Measurements from ENCODE around the gene FHL2.

The FHL2 gene

DNA sequence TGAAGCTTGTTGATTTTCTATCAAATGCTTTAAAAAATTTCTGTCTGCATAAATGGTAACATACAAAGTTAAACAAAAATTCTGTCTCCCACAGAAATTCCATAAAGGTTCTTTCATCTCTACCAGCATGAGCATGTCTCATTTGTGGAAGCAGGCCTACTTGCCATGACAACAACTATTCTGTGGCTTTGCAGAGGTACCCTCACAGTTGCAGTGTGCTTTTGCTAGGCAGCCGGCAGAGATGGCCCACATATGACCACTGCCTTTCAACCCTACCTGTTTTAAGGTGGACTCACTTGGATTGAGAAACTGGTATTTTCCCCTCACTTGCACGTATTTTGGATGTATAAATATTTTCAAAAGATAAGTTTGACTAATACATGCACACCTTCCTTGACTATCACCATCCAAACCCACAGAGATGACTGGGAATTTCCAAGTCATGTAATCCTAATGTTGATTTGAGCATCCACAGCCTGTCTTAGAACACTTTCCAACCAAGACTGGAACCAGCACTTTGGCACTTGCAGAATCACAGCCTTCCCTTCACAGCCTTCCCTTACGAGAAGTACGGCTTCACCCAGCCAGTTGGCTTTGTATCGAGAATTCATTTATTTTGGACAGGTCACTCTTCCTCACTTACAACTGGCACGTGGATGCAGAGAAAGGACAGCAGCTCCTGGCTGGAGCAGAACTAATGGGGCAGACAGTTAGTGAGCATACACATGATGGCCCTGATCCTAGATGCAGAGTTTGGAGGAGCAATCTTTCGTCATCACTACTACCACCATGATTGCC lies 9.3 kb upstream of the FHL2 start:
- no peaks in the 10 kb centered on the region for H3K36me3 ChIP-seq (ENCODE audit: control insufficient read depth in 2 of 2, insufficient read depth in 2 of 2, low read length in 2 of 2)
- no peaks in the 10 kb centered on the region for H3K9me3 ChIP-seq (ENCODE audit: control insufficient read depth in 2 of 2, low read length in 2 of 2)
- no peaks in the 10 kb centered on the region for H3K27me3 ChIP-seq (ENCODE audit: control insufficient read depth in 1 of 2, insufficient read depth in 2 of 2, low read length in 2 of 2)
- no peak overlapping the region for H3K9ac ChIP-seq (ENCODE audit: low read length in 2 of 2)
- H3K27ac ChIP-seq (ENCODE audit: low read length), result no peak overlapping the region
- H3K4me1 ChIP-seq (ENCODE audit: control insufficient read depth, insufficient read depth, low read length), result peaks cover 29% of the 10 kb centered on the region
- no peak overlapping the region for H3K4me3 ChIP-seq (ENCODE audit: low read length in 2 of 2)

DNA sequence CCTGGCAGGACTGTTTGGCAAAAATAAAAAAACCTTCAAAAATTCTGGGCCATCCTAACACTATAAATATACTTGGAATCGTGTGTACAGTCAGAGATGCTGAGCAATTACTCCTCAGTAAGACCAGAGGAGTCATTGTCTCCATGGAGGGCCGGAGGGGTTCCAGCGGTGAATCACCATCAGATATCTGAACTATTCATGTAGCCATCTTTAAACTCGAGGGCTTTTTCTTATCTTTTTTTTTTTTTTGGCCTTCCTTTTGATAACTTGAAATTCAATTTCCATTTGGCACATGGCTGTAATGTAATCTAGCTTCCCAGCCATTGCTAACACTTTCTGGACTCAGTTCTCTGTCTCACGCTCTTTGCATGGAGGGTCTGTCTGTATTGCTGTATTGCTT lies 7.4 kb upstream of the FHL2 start:
- Histone ChIP-seq H3K27me3 (ENCODE audit: control insufficient read depth in 1 of 2, insufficient read depth in 2 of 2, low read length in 2 of 2) (no peaks in the 10 kb centered on the region), H3K36me3 (ENCODE audit: control insufficient read depth in 2 of 2, insufficient read depth in 2 of 2, low read length in 2 of 2) (no peaks in the 10 kb centered on the region), H3K9me3 (ENCODE audit: control insufficient read depth in 2 of 2, low read length in 2 of 2) (no peaks in the 10 kb centered on the region), H3K27ac (ENCODE audit: low read length) (no peak overlapping the region), H3K9ac (ENCODE audit: low read length in 2 of 2) (no peak overlapping the region), H3K4me3 (ENCODE audit: low read length in 2 of 2) (no peak overlapping the region), H3K4me1 (ENCODE audit: control insufficient read depth, insufficient read depth, low read length) (peaks cover 29% of the 10 kb centered on the region)

DNA sequence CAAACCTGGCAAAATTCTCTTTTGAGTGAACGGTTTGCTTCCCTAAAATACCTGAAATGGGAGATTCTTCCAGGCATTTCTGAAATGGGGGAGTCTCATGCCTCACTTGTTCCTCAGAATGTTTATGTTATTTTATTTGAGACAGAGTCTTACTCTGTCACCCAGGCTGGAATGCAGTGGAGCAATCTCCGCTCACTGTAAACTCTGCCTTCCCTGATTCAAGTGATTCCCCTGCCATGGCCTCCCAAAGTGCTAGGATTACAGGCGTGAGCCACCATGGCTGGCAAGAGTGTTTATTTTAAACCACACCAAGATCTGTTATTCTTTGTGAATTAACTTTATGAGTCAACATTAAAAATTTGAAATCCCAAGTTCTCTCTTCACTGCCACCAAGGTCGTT lies 6.4 kb upstream of the FHL2 start:
- Histone ChIP-seq H3K27me3 (ENCODE audit: control insufficient read depth in 1 of 2, insufficient read depth in 2 of 2, low read length in 2 of 2) (no peaks in the 10 kb centered on the region), H3K27ac (ENCODE audit: low read length) (no peak overlapping the region), H3K9me3 (ENCODE audit: control insufficient read depth in 2 of 2, low read length in 2 of 2) (no peaks in the 10 kb centered on the region), H3K4me1 (ENCODE audit: control insufficient read depth, insufficient read depth, low read length) (peaks cover 22% of the 10 kb centered on the region), H3K4me3 (ENCODE audit: low read length in 2 of 2) (no peak overlapping the region), H3K9ac (ENCODE audit: low read length in 2 of 2) (no peak overlapping the region), H3K36me3 (ENCODE audit: control insufficient read depth in 2 of 2, insufficient read depth in 2 of 2, low read length in 2 of 2) (no peaks in the 10 kb centered on the region)

DNA sequence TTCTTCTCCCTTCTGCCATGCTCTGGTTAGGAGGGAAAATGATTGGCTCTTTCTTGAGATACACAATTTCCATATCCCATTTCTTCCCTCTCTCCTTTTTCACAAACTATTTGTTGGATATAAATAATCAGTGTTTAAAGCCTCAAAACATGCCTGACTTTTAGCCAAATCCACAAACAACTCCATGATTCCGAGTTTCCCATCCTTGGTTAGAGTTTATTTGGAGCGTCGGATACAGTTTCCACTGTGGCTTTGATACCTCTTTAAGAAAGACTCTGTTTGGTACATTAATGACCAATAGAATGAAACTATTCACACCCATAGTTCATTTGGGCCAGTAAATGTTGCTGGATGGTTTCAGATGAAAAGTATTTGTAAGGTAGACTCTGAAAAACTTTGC lies 5.9 kb upstream of the FHL2 start:
- Histone ChIP-seq H3K36me3 (ENCODE audit: control insufficient read depth in 2 of 2, insufficient read depth in 2 of 2, low read length in 2 of 2) (no peaks in the 10 kb centered on the region), H3K9ac (ENCODE audit: low read length in 2 of 2) (no peak overlapping the region), H3K27ac (ENCODE audit: low read length) (no peak overlapping the region), H3K4me3 (ENCODE audit: low read length in 2 of 2) (no peak overlapping the region), H3K4me1 (ENCODE audit: control insufficient read depth, insufficient read depth, low read length) (peaks cover 16% of the 10 kb centered on the region), H3K9me3 (ENCODE audit: control insufficient read depth in 2 of 2, low read length in 2 of 2) (no peaks in the 10 kb centered on the region), H3K27me3 (ENCODE audit: control insufficient read depth in 1 of 2, insufficient read depth in 2 of 2, low read length in 2 of 2) (no peaks in the 10 kb centered on the region)

DNA sequence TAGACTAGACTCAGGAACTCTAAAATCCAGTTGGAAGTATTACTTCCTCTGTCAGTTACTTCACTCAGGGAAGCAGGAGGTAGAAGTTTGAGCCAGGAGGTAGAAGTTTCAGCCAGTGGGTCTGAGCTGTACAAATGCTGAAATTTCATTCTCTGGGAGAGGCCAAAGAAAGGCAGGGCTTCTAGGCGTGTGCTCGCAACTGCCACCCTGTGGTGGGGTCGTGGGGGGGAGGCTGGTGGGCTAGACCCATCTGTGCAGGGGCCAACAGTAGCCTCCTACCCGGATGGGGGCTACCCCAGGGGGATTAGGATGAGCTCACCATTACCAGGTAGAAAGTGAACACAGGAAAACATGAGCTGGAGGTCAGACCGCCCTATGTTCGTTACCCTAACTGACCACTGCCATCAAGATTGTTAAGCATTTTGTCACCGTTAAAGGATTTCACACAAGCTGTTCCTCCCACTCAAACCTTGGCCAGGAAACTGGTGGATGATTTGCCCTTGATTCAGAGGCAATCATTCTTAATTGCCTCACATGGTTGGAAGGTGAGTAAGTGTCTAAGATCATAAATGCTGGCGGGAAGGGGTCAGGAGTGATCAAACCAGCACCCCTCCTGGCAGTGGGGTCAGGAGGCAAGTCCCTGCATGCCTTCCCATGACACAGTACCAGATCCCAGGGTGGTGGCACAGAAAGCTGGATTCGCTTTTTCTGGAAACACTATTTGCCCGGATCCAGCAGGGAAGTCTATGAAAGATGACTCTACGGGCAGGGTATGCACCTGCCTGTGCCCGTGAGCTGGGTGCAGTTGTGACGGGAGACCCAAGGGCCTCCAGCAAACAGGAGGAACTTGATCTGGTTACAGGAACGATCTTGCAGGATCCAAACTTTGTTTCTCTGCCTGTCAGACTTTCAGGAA lies 5.2 kb upstream of the FHL2 start:
- Histone ChIP-seq H3K4me3 (ENCODE audit: low read length in 2 of 2) (no peak overlapping the region), H3K9me3 (ENCODE audit: control insufficient read depth in 2 of 2, low read length in 2 of 2) (no peaks in the 10 kb centered on the region), H3K27ac (ENCODE audit: low read length) (no peak overlapping the region), H3K27me3 (ENCODE audit: control insufficient read depth in 1 of 2, insufficient read depth in 2 of 2, low read length in 2 of 2) (no peaks in the 10 kb centered on the region), H3K36me3 (ENCODE audit: control insufficient read depth in 2 of 2, insufficient read depth in 2 of 2, low read length in 2 of 2) (no peaks in the 10 kb centered on the region), H3K4me1 (ENCODE audit: control insufficient read depth, insufficient read depth, low read length) (peaks cover 10% of the 10 kb centered on the region), H3K9ac (ENCODE audit: low read length in 2 of 2) (no peak overlapping the region)

DNA sequence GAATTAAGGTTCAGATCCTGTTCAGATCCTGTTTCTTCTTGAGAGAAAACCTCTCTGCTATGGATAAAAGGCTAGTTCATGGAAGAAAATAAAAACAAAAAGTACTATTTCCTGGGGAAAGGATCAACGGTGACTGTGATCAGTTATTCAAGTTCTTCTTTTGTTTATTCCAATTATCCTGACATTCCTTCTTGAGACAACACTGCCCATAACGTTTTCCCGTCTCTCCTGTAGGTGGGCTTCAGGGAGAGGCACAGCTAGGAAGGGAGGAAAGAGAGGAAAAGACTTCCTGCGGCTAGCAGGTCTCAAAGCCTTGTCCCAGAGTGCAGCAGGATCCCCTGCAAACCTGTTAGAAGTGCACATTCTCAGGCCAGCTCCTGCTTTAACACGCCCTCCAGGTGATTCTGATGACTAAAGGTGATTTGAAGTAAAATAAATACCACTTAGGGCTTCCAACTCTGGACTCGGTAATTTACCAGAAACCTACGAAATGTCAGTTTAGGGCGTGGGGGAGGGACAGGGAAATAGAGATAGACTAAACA lies 4.5 kb upstream of the FHL2 start:
- no peaks in the 10 kb centered on the region for H3K36me3 ChIP-seq (ENCODE audit: control insufficient read depth in 2 of 2, insufficient read depth in 2 of 2, low read length in 2 of 2)
- H3K27me3 ChIP-seq (ENCODE audit: control insufficient read depth in 1 of 2, insufficient read depth in 2 of 2, low read length in 2 of 2), result no peaks in the 10 kb centered on the region
- no peak overlapping the region for H3K9ac ChIP-seq (ENCODE audit: low read length in 2 of 2)
- H3K4me3 ChIP-seq (ENCODE audit: low read length in 2 of 2), result no peak overlapping the region
- H3K4me1 ChIP-seq (ENCODE audit: control insufficient read depth, insufficient read depth, low read length), result peaks cover 7% of the 10 kb centered on the region
- H3K9me3 ChIP-seq (ENCODE audit: control insufficient read depth in 2 of 2, low read length in 2 of 2), result no peaks in the 10 kb centered on the region
- no peak overlapping the region for H3K27ac ChIP-seq (ENCODE audit: low read length)

DNA sequence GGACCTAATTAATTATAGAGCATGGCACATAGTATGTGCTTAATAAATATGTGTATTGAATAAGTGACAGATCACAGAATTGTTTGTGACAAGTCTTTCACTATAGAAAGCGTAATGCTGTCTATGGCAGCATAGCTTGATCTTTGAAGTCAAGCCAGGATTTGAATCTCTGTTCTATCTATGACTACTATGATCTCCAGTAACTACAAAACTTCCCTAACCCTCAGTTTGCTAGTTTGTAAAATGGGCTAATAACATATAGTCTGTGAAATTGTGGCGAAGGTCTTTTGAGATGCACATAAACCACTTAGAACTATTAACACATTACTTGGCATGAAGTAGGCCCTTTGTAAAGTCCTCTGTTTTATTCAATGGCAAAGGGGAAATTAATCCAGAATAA lies 4.0 kb upstream of the FHL2 start:
- Histone ChIP-seq H3K27me3 (ENCODE audit: control insufficient read depth in 1 of 2, insufficient read depth in 2 of 2, low read length in 2 of 2) (no peaks in the 10 kb centered on the region), H3K9me3 (ENCODE audit: control insufficient read depth in 2 of 2, low read length in 2 of 2) (no peaks in the 10 kb centered on the region), H3K36me3 (ENCODE audit: control insufficient read depth in 2 of 2, insufficient read depth in 2 of 2, low read length in 2 of 2) (no peaks in the 10 kb centered on the region), H3K27ac (ENCODE audit: low read length) (no peak overlapping the region), H3K4me3 (ENCODE audit: low read length in 2 of 2) (no peak overlapping the region), H3K9ac (ENCODE audit: low read length in 2 of 2) (no peak overlapping the region), H3K4me1 (ENCODE audit: control insufficient read depth, insufficient read depth, low read length) (peaks cover 7% of the 10 kb centered on the region)

DNA sequence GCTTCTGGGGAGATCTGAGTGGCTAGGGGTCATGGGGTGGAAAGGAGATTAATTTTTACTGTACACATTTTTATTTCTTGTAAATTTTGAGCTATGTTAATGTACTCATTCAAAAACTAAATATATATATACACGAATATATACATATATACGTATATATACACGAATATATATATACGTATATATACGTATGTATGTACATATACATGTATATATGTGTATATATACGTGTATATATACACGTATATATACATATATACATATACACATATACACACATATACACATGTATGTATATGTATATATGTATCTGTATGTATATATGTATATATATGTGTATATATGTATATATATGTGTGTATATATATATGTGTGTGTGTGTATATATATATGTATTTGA lies 3.0 kb upstream of the FHL2 start:
- no peak overlapping the region for H3K4me3 ChIP-seq (ENCODE audit: low read length in 2 of 2)
- no peaks in the 10 kb centered on the region for H3K9me3 ChIP-seq (ENCODE audit: control insufficient read depth in 2 of 2, low read length in 2 of 2)
- H3K27ac ChIP-seq (ENCODE audit: low read length), result no peak overlapping the region
- no peak overlapping the region for H3K9ac ChIP-seq (ENCODE audit: low read length in 2 of 2)
- peaks cover 7% of the 10 kb centered on the region for H3K4me1 ChIP-seq (ENCODE audit: control insufficient read depth, insufficient read depth, low read length)
- no peaks in the 10 kb centered on the region for H3K36me3 ChIP-seq (ENCODE audit: control insufficient read depth in 2 of 2, insufficient read depth in 2 of 2, low read length in 2 of 2)
- no peaks in the 10 kb centered on the region for H3K27me3 ChIP-seq (ENCODE audit: control insufficient read depth in 1 of 2, insufficient read depth in 2 of 2, low read length in 2 of 2)

DNA sequence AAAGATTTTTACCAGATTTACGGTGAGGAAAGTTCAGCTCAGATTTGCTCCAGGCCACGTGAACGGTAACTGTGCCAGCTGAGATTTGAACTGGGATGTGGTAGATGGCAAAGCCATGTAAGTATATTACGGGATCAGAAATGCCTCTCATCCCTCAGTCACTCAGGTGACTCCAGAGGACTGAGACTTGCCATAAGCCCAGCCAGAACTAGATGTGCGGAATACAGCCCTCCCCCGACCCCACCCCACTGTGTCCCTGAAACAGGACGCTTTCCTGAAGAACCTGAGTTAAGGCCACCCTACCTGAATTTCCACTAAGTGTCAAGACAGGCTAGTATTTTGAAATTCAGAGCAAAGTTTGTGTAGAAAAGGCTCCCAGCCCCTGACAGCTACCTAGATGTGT lies 1.3 kb upstream of the FHL2 start:
- Histone ChIP-seq H3K27ac (ENCODE audit: low read length) (no peak overlapping the region), H3K4me3 (ENCODE audit: low read length in 2 of 2) (no peak overlapping the region), H3K9ac (ENCODE audit: low read length in 2 of 2) (no peak overlapping the region), H3K27me3 (ENCODE audit: control insufficient read depth in 1 of 2, insufficient read depth in 2 of 2, low read length in 2 of 2) (peaks cover 0 to 2% of the 10 kb centered on the region in 2 donors), H3K9me3 (ENCODE audit: control insufficient read depth in 2 of 2, low read length in 2 of 2) (no peaks in the 10 kb centered on the region), H3K36me3 (ENCODE audit: control insufficient read depth in 2 of 2, insufficient read depth in 2 of 2, low read length in 2 of 2) (peaks cover 2 to 5% of the 10 kb centered on the region in 2 donors), H3K4me1 (ENCODE audit: control insufficient read depth, insufficient read depth, low read length) (peaks cover 19% of the 10 kb centered on the region)

DNA sequence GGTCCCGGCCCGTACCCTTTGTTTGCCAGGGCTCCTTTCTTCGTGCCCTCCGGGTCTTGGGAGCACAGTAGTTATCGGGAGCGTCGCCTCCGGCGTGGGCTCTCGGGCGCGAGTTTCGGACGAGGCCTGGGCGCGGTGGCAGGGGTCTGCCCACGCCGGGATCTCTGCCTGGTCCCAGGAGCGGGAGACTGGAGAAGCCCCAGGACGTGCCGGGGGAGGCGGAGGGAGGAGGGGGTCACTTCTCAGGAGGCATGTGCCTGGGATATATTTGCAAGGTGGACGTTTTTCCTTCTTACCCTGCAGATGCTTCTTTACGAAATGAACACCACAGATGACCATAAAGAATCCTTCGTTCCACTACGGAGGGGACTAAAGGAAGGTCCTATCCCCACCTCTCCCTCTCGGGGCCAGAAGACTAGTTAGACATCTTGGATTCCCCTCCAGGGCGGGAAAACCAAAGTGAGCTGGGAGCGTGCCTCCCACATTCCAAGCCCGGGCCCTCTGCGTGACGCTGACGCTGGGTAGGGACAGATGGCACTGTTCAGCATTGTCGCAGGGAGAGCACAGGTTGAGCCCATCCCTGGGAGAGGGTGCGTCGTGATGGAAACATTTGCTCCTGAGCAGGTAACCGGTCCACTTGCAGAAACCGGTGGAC lies 483 bp upstream of the FHL2 start:
- Histone ChIP-seq H3K4me1 (ENCODE audit: control insufficient read depth, insufficient read depth, low read length) (peaks cover 23% of the 10 kb centered on the region), H3K27ac (ENCODE audit: low read length) (peak overlapping the region; percentile 93), H3K27me3 (ENCODE audit: control insufficient read depth in 1 of 2, insufficient read depth in 2 of 2, low read length in 2 of 2) (peaks cover 0 to 2% of the 10 kb centered on the region in 2 donors), H3K9ac (ENCODE audit: low read length in 2 of 2) (peak overlapping the region; percentile 97 to 98), H3K9me3 (ENCODE audit: control insufficient read depth in 2 of 2, low read length in 2 of 2) (no peaks in the 10 kb centered on the region), H3K36me3 (ENCODE audit: control insufficient read depth in 2 of 2, insufficient read depth in 2 of 2, low read length in 2 of 2) (peaks cover 2 to 5% of the 10 kb centered on the region in 2 donors), H3K4me3 (ENCODE audit: low read length in 2 of 2) (peak overlapping the region in 1 of 2 donors; percentile 96)
